PC-3 (cell line): Measurements from ENCODE around the gene BRAT1. TPM values are rescaled to one million over a fixed set of nuclear protein-coding genes. Genes with fewer than 3 reads are reported as not detected.
"Not testable (repeated sequence)": the region's sequence is repeated elsewhere in the genome, so short reads cannot be mapped to it uniquely, and the experiment has no call there.

Experiments
- ATAC-seq: fragments of 200-7000 bp; cut with Tn5 transposase; 2 replicates; pipeline ENCODE4 v1.9.1; 2020; ENCODE audit warnings: mild to moderate bottlenecking, moderate library complexity
- BruUV-seq: library from RNA; stranded (reverse); fragments of 400-500 nt; replicated peaks from 2 replicates; lab custom pipeline; 2021; lab: Mats Ljungman, UMichigan
- CTCF ChIA-PET: fragments of 300-600 bp; sonication (Branson Sonifier 250); formaldehyde crosslinking; loops from one replicate; lab custom pipeline; 2022; ENCODE audit warnings: antibody characterized with exemption; lab: Charles Lee
- POLR2A ChIA-PET: fragments of 300-600 bp; sonication (Branson Sonifier 250); formaldehyde crosslinking; loops from one replicate; lab custom pipeline; 2022; ENCODE audit warnings: antibody characterized with exemption; ENCODE audit not compliant: unreplicated experiment; lab: Charles Lee
- DNase-seq: peaks from one replicate; pipeline ENCODE4 v3.0.0-alpha.2; 2015
- H2AFZ ChIP-seq: fragments of 300-600 bp; sonication (generic); 2 replicates; pipeline ENCODE4 v1.6.0; 2016; ENCODE audit warnings: antibody characterized with exemption, low read length
- H3F3A ChIP-seq: fragments of 300-600 bp; sonication (generic); one replicate; pipeline ENCODE4 v1.6.0; 2017; ENCODE audit warnings: antibody characterized with exemption, low read length, control low read depth, mild to moderate bottlenecking; ENCODE audit not compliant: unreplicated experiment
- H3K27ac ChIP-seq: fragments of 300-600 bp; sonication (generic); 2 replicates; pipeline ENCODE4 v1.5.1; 2016; ENCODE audit warnings: mild to moderate bottlenecking, low read length
- H3K27me3 ChIP-seq: fragments of 300-600 bp; sonication (generic); 2 replicates; pipeline ENCODE4 v1.6.1; 2016; ENCODE audit warnings: low read length, mixed read lengths
- H3K36me3 ChIP-seq: fragments of 300-600 bp; sonication (generic); 2 replicates; pipeline ENCODE4 v1.6.1; 2016; ENCODE audit warnings: low read depth, mixed run types, low read length, mixed read lengths
- H3K4me1 ChIP-seq: fragments of 300-600 bp; sonication (generic); 2 replicates; pipeline ENCODE4 v1.5.1; 2016; ENCODE audit warnings: low read length; ENCODE audit not compliant: insufficient read depth
- H3K4me2 ChIP-seq: fragments of 300-600 bp; sonication (generic); 2 replicates; pipeline ENCODE4 v1.6.0; 2016; ENCODE audit warnings: low read length
- H3K4me3 ChIP-seq: fragments of 300-600 bp; sonication (generic); 2 replicates; pipeline ENCODE4 v1.5.1; 2016; ENCODE audit warnings: mild to moderate bottlenecking, low read length, mixed read lengths
- H3K79me2 ChIP-seq: fragments of 300-600 bp; sonication (generic); 2 replicates; pipeline ENCODE4 v1.6.1; 2017; ENCODE audit warnings: low read length, mixed read lengths
- H3K9ac ChIP-seq: fragments of 300-600 bp; sonication (generic); 2 replicates; pipeline ENCODE4 v1.6.0; 2016; ENCODE audit warnings: mild to moderate bottlenecking, low read length
- H3K9me2 ChIP-seq: fragments of 300-600 bp; sonication (generic); replicated peaks from 2 replicates; pipeline ENCODE4 v1.6.1; 2016; ENCODE audit warnings: mixed run types, low read length, mixed read lengths
- H3K9me3 ChIP-seq: fragments of 300-600 bp; sonication (generic); 2 replicates; pipeline ENCODE4 v1.6.1; 2016; ENCODE audit warnings: low read length, mixed read lengths
- H4K20me1 ChIP-seq: fragments of 300-600 bp; sonication (generic); 2 replicates; pipeline ENCODE4 v1.6.1; 2016; ENCODE audit warnings: low read length, mixed read lengths
- CTCF ChIP-seq: fragments of 300-600 bp; sonication (generic); conservative IDR thresholded peaks from 2 replicates; pipeline ENCODE4 v1.5.1; 2017; ENCODE audit warnings: antibody characterized with exemption, low read depth, mild to moderate bottlenecking, low read length
- EZH2 ChIP-seq: fragments of 300-600 bp; sonication (generic); IDR thresholded peaks from one replicate; pipeline ENCODE4 v1.6.1; 2017; ENCODE audit warnings: antibody characterized with exemption, mild to moderate bottlenecking, low read length; ENCODE audit not compliant: unreplicated experiment
- EZH2phosphoT487 ChIP-seq: fragments of 300-600 bp; sonication (generic); IDR thresholded peaks from 2 replicates; pipeline ENCODE4 v1.6.1; 2018; ENCODE audit warnings: mild to moderate bottlenecking, antibody characterized with exemption, low read length, borderline replicate concordance
- intact Hi-C: fragments of 100-400 bp; cut with micrococcal nuclease; formaldehyde crosslinking; loops from 2 replicates; pipeline ENCODE4 v1.9.0; 2023
- total RNA-seq: library from RNA; depleted of rRNA; stranded (reverse); fragments of >200 nt; gene quantifications from 2 replicates; pipeline ENCODE4 v1.2.3, GENCODE V29; 2014

Gene BRAT1
- total RNA-seq, 1 experiment from 2014 or later, result 65.2 TPM

- Histone ChIP-seq H3K4me1 (0 out of 2 replicates have a peak, but pooled peaks cover 3% of the 10 kb centered on the region), H3K79me2 (peaks cover 18% of the 10 kb centered on the region), H3K9ac (no peak overlapping the region), H3K27me3 (no peaks in the 10 kb centered on the region), H3K27ac (no peak overlapping the region), H3K4me2 (no peak overlapping the region), H3F3A (no peaks in the 10 kb centered on the region), H2AFZ (no peak overlapping the region), H3K9me3 (no peaks in the 10 kb centered on the region), H3K9me2 (no peaks in the 10 kb centered on the region), H3K36me3 (no peaks in the 10 kb centered on the region), H3K4me3 (no peak overlapping the region), H4K20me1 (no peaks in the 10 kb centered on the region)
- TF ChIP-seq EZH2phosphoT487 (no peak), CTCF (no peak), EZH2 (no peak)
- intact Hi-C loops, result no loop called here
- ChIA-PET CTCF (no interaction called here), POLR2A (no interaction called here)
- BruUV-seq, result no TSS peak
- DNase-seq (no peak), ATAC-seq (no peak)
Observed at GRCh38 chr7:2564970-2565540, 9.7 kb upstream of the BRAT1 start.

- H3K79me2 ChIP-seq, result peaks cover 27% of the 10 kb centered on the region
- POLR2A ChIA-PET, H3F3A ChIP-seq, H4K20me1 ChIP-seq, H3K9me3 ChIP-seq, ATAC-seq, H3K4me2 ChIP-seq, H3K9me2 ChIP-seq, H3K4me3 ChIP-seq, BruUV-seq, H3K36me3 ChIP-seq, H2AFZ ChIP-seq, intact Hi-C loops, H3K9ac ChIP-seq, H3K4me1 ChIP-seq, H3K27ac ChIP-seq, H3K27me3 ChIP-seq, CTCF ChIA-PET, DNase-seq: not testable (repeated sequence)
Observed at GRCh38 chr7:2563955-2564354, 8.6 kb upstream of the BRAT1 start.

DNA sequence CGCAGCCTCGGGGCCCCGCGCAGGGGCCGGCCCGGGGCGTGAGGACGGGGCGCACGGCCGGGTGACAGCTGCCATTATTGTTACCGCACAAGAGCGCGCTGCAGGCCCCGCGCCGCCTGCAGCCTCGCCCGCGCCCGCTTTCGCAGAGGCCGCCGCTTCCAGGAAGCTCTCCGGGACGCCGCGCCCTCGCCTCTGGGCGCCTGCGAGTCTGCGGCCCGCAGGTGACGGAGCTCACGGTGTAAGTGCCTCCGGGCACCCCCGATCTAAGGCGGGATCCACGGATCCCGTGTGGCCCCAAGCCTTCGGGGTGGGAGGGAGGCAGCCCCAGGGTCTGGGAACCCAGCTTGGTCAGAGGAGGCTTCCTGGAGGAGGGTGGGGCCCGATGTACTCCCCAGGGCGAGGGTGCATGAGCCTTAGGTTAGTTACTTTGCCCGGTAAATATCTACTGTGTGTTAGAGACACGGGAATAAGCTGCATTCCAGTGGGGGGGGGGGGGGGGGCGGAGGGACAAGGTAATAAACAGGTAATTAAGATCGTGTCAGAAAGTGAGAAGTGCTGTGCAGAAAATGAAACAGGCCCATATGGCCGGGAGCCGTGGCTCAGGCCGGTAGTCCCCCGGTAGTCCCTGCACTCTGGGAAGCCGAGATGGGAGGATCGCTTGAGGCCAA, 4.1 kb upstream of the BRAT1 start:
- ATAC-seq, result peak; percentile 4
- H3K4me2 ChIP-seq, result peak overlapping the region; percentile 96
- no peaks in the 10 kb centered on the region for H4K20me1 ChIP-seq
- H3K27me3 ChIP-seq, result no peaks in the 10 kb centered on the region
- ChIA-PET CTCF (interaction anchor here (0.6 kb wide), 1 partner anchor 246 kb away, joined by 4 read pairs; no protein-coding TSS in a partner anchor), POLR2A (no interaction called here)
- intact Hi-C loops, result loop anchor here (5.0 kb wide), 2 partner anchors 73 to 123 kb away; partner anchors contain the start of gene TTYH3
- no peaks in the 10 kb centered on the region for H3F3A ChIP-seq
- H3K9ac ChIP-seq, result peak overlapping the region; percentile 76
- no peak overlapping the region for H3K27ac ChIP-seq
- H2AFZ ChIP-seq, result peak overlapping the region; percentile 92
- peak; percentile 9 for DNase-seq
- H3K9me3 ChIP-seq, result no peaks in the 10 kb centered on the region
- BruUV-seq, result no TSS peak
- TF ChIP-seq EZH2phosphoT487 (no peak), CTCF (no peak), EZH2 (no peak)
- H3K36me3 ChIP-seq, result no peaks in the 10 kb centered on the region
- H3K79me2 ChIP-seq, result peaks cover 32% of the 10 kb centered on the region
- peak overlapping the region; percentile 98 for H3K4me3 ChIP-seq
- no peaks in the 10 kb centered on the region for H3K9me2 ChIP-seq
- peaks cover 12% of the 10 kb centered on the region; the same call in 1 of the 2 replicates for H3K4me1 ChIP-seq
